Measurements from ENCODE around the gene CFAP45. TPM values are rescaled to one million over a fixed set of nuclear protein-coding genes. Genes with fewer than 3 reads are reported as not detected.

The CFAP45 gene
- total and polyA plus RNA-seq, 2 of the 8 experiments (the other 6 are each of a cell fraction or from before 2014, with no cell fraction given): 0.05 TPM; not detected in 1

- TF ChIP-seq SP2 (IDR thresholded peaks at IDR 0.05; ENCODE audit: low read length) (no peak), JUND (IDR thresholded peaks at IDR 0.05; ENCODE audit: low read length) (no peak)
Measured at GRCh38 chr1:159897962-159898361, 2.0 kb downstream of the CFAP45 start (continued).

Data from H1 (cell line).